ENCODE data around the gene CSTF2T. TPM values are rescaled to one million over a fixed set of nuclear protein-coding genes. Genes with fewer than 3 reads are reported as not detected.

CSTF2T gene
- total RNA-seq, 1 experiment from 2014 or later, result 22.4 TPM

GRCh38 chr10:51683031-51683691 lies 16.2 kb downstream of the CSTF2T start:
- POLR2A ChIA-PET (ENCODE audit: unreplicated experiment), result no interaction called here

GRCh38 chr10:51679841-51680240 lies 19.6 kb downstream of the CSTF2T start:
- intact Hi-C loops (cut with micrococcal nuclease; ENCODE audit: unreplicated experiment), result no loop called here
- peaks cover 9% of the 10 kb centered on the region; the same call in 1 of the 2 replicates for H3F3A ChIP-seq (ENCODE audit: insufficient read depth, low read depth)
- H2AFZ ChIP-seq, result no peak overlapping the region
- H3K9me2 ChIP-seq (ENCODE audit: insufficient read depth), result peaks cover 6% of the 10 kb centered on the region; the same call in 1 of the 2 replicates
- no peaks in the 10 kb centered on the region for H3K27me3 ChIP-seq (ENCODE audit: insufficient read depth, low read depth)
- H4K20me1 ChIP-seq (ENCODE audit: insufficient read depth), result no peaks in the 10 kb centered on the region
- no peaks in the 10 kb centered on the region for H3K79me2 ChIP-seq (ENCODE audit: low read depth)
- CTCF ChIA-PET, result interaction anchor here (0.6 kb wide), 1 partner anchor 1363 kb away, joined by 4 read pairs; no protein-coding TSS in a partner anchor
- DNase-seq, result no peak
- peaks cover 21% of the 10 kb centered on the region for H3K4me1 ChIP-seq (replicated peaks; ENCODE audit: insufficient read depth)
- H3K4me3 ChIP-seq, result no peak overlapping the region
- H3K4me2 ChIP-seq, result no peak overlapping the region
- no TSS peak for BruUV-seq (replicated peaks)
- no peaks in the 10 kb centered on the region for H3K36me3 ChIP-seq (ENCODE audit: low read depth)
- POLR2A ChIA-PET (ENCODE audit: unreplicated experiment), result interaction anchor here (0.6 kb wide), 1 partner anchor 20 kb away, joined by 3 read pairs; no protein-coding TSS in a partner anchor
- TF ChIP-seq, protein P1, sequence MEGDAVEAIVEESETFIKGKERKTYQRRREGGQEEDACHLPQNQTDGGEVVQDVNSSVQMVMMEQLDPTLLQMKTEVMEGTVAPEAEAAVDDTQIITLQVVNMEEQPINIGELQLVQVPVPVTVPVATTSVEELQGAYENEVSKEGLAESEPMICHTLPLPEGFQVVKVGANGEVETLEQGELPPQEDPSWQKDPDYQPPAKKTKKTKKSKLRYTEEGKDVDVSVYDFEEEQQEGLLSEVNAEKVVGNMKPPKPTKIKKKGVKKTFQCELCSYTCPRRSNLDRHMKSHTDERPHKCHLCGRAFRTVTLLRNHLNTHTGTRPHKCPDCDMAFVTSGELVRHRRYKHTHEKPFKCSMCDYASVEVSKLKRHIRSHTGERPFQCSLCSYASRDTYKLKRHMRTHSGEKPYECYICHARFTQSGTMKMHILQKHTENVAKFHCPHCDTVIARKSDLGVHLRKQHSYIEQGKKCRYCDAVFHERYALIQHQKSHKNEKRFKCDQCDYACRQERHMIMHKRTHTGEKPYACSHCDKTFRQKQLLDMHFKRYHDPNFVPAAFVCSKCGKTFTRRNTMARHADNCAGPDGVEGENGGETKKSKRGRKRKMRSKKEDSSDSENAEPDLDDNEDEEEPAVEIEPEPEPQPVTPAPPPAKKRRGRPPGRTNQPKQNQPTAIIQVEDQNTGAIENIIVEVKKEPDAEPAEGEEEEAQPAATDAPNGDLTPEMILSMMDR (conservative IDR thresholded peaks at IDR 0.05), result no peak
- no peak for TF ChIP-seq EZH2 (IDR thresholded peaks at IDR 0.05; ENCODE audit: low read depth)
- no peaks in the 10 kb centered on the region for H3K9me3 ChIP-seq (ENCODE audit: insufficient read depth, low read depth)
- no peak overlapping the region for H3K27ac ChIP-seq

More at GRCh38 chr10:51683031-51683691, 16.2 kb downstream of the CSTF2T start:
- no peak for TF ChIP-seq EZH2 (IDR thresholded peaks at IDR 0.05; ENCODE audit: low read depth)
- TF ChIP-seq, protein P1 (conservative IDR thresholded peaks at IDR 0.05), result no peak
- H3F3A ChIP-seq (ENCODE audit: insufficient read depth, low read depth), result peaks cover 9% of the 10 kb centered on the region; the same call in 1 of the 2 replicates
- H4K20me1 ChIP-seq (ENCODE audit: insufficient read depth), result no peaks in the 10 kb centered on the region
- no peak overlapping the region for H3K4me3 ChIP-seq
- DNase-seq, result peak in 1 of 2 experiments; percentile 75
- no peaks in the 10 kb centered on the region for H3K27me3 ChIP-seq (ENCODE audit: insufficient read depth, low read depth)
- BruUV-seq (replicated peaks), result no TSS peak
- peaks cover 34% of the 10 kb centered on the region for H3K4me1 ChIP-seq (replicated peaks; ENCODE audit: insufficient read depth)
- peak overlapping the region; percentile 35 for H3K4me2 ChIP-seq
- peaks cover 5% of the 10 kb centered on the region; the same call in 1 of the 2 replicates for H3K9me3 ChIP-seq (ENCODE audit: insufficient read depth, low read depth)
- H3K36me3 ChIP-seq (ENCODE audit: low read depth), result no peaks in the 10 kb centered on the region
- CTCF ChIA-PET, result no interaction called here
- intact Hi-C loops (cut with micrococcal nuclease; ENCODE audit: unreplicated experiment), result no loop called here
- no peaks in the 10 kb centered on the region for H3K79me2 ChIP-seq (ENCODE audit: low read depth)
- H3K27ac ChIP-seq, result peak overlapping the region; percentile 18; the same call in 1 of the 2 replicates
- H2AFZ ChIP-seq, result no peak overlapping the region
- H3K9me2 ChIP-seq (ENCODE audit: insufficient read depth), result peaks cover 6% of the 10 kb centered on the region; the same call in 1 of the 2 replicates

DNA sequence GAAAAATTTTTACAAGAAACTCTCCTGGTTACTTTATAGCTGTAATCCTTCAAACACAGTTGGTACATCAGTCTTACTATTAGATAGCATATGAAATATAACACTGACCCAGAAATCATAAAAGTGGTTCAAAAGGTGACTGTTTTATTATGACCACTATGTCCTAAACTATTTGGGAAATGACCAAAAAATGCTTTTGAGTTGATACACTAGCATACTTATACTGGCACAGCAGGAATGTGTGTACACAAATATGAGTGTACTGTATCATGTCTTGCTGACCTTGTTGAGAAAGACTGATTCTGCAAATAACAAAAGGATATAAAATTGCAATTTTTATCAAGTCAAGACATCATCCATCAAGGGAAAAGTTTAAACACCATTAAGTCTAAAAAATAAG lies 24.3 kb downstream of the CSTF2T start:
- no TSS peak for BruUV-seq (replicated peaks)

More for the DNA sequence above, 24.3 kb downstream of the CSTF2T start:
- Histone ChIP-seq H3K9me3 (ENCODE audit: insufficient read depth, low read depth) (no peaks in the 10 kb centered on the region), H3K36me3 (ENCODE audit: low read depth) (no peaks in the 10 kb centered on the region), H4K20me1 (ENCODE audit: insufficient read depth) (no peaks in the 10 kb centered on the region), H3K4me2 (no peak overlapping the region), H3K27me3 (ENCODE audit: insufficient read depth, low read depth) (no peaks in the 10 kb centered on the region), H2AFZ (no peak overlapping the region), H3K79me2 (ENCODE audit: low read depth) (no peaks in the 10 kb centered on the region), H3K4me3 (no peak overlapping the region), H3F3A (ENCODE audit: insufficient read depth, low read depth) (no peaks in the 10 kb centered on the region), H3K4me1 (replicated peaks; ENCODE audit: insufficient read depth) (no peaks in the 10 kb centered on the region), H3K9me2 (ENCODE audit: insufficient read depth) (no peaks in the 10 kb centered on the region), H3K27ac (no peak overlapping the region)
- ChIA-PET CTCF (no interaction called here), POLR2A (ENCODE audit: unreplicated experiment) (no interaction called here)
- no peak for DNase-seq
- intact Hi-C loops (cut with micrococcal nuclease; ENCODE audit: unreplicated experiment), result no loop called here
- TF ChIP-seq EZH2 (IDR thresholded peaks at IDR 0.05; ENCODE audit: low read depth), result no peak
- TF ChIP-seq, protein P1 (conservative IDR thresholded peaks at IDR 0.05), result no peak

All from PC-9 (cell line).